Stomach (tissue), 9 donors: Measurements from ENCODE around the gene GTF2H1. TPM values are rescaled to one million over a fixed set of nuclear protein-coding genes. Genes with fewer than 3 reads are reported as not detected.

ENCODE experiments used
- DNase-seq, 2 donors: peaks; one replicate each; pipeline versions ENCODE4 v3.0.0 to v3.0.0-alpha.2; 2013 to 2019
- H3K27ac ChIP-seq, 5 donors: fragments of 200-600 bp in 4 of 5; sonication (generic) in 4 of 5; one replicate each; pipeline ENCODE4 v1.5.1; 2013 to 2019; ENCODE audit warnings: mild to moderate bottlenecking in 1 of 5, moderate library complexity in 1 of 5
- H3K27me3 ChIP-seq, 3 donors: fragments of 200-600 bp; sonication (generic); one replicate each; pipeline ENCODE4 v1.5.1; 2017 to 2019; ENCODE audit warnings: mixed run types in 1 of 3
- H3K36me3 ChIP-seq, 4 donors: fragments of 200-600 bp; sonication (generic); 1 replicate in 3 of 4; 2 replicates in 1 of 4; pipeline ENCODE4 v1.5.1; 2016 to 2019
- H3K4me1 ChIP-seq, 4 donors: fragments of 200-600 bp; sonication (generic); one replicate each; pipeline ENCODE4 v1.5.1; 2016 to 2019
- H3K4me3 ChIP-seq, 4 donors: fragments of 200-600 bp; sonication (generic) in 3 of 4; one replicate each; pipeline ENCODE4 v1.5.1; 2016 to 2019; ENCODE audit warnings: mild to moderate bottlenecking in 1 of 4
- H3K9me3 ChIP-seq, 4 donors: fragments of 200-600 bp; sonication (generic); one replicate each; pipeline ENCODE4 v1.5.1; 2016 to 2019
- CTCF ChIP-seq, 7 experiments: fragments of 450-650 bp in 4 of 7; fragments of 200-600 bp in 3 of 7; sonication (generic) in 3 of 7; IDR thresholded peaks; one replicate each; pipeline ENCODE4 v1.5.1; 2016 to 2019; ENCODE audit warnings: antibody characterized with exemption in 7 of 7, control low read depth in 2 of 7, mild to moderate bottlenecking in 1 of 7
- EP300 ChIP-seq: sonication (generic); formaldehyde crosslinking; IDR thresholded peaks from one replicate; pipeline ENCODE4 v1.6.1; 2017; ENCODE audit warnings: antibody characterized with exemption
- POLR2A ChIP-seq, 4 donors: fragments of 450-650 bp; IDR thresholded peaks; one replicate each; pipeline ENCODE4 v1.6.1; 2016; ENCODE audit warnings: antibody characterized with exemption in 4 of 4, control low read depth in 2 of 4, mild to moderate bottlenecking in 1 of 4, moderate library complexity in 1 of 4
- POLR2AphosphoS5 ChIP-seq, 3 donors: sonication (generic); formaldehyde crosslinking; IDR thresholded peaks; one replicate each; pipeline ENCODE4 v1.6.1; 2016; ENCODE audit warnings: antibody characterized with exemption in 3 of 3
- WGBS, 5 donors: extraction: QIAGEN DNeasy Blood & Tissue Kit in 3 of 5; methylation state at CpG; one replicate each; pipeline versions ENCODE4 v1.1.5 to v1.1.7; 2013 to 2018; 5-methylcytosine and 5-hydroxymethylcytosine counted together
- intact Hi-C: fragments of 100-400 bp; cut with DNase I; formaldehyde crosslinking; loops from one replicate; pipeline ENCODE4 v1.15.1; 2023; ENCODE audit warnings: low total_unique reads
- polyA plus RNA-seq, 3 donors: library from polyadenylated mRNA; stranded (reverse); fragments of 200-250 nt; gene quantifications; one replicate each; pipeline ENCODE4 v1.2.3, GENCODE V29; 2013
- total RNA-seq, 5 donors: library from RNA; depleted of rRNA; stranded (reverse); fragments of >200 nt; gene quantifications; one replicate each; pipeline versions ENCODE4 v1.1.0 to v1.2.3, GENCODE V29; 2014 to 2016
- donor health status: healthy with polysubstance abuse.
- donor health status: Bipolar disorder and iron deficiency.
- donor health status: healthy.

Gene GTF2H1
- total and polyA plus RNA-seq, 8 donors, result 7.8 to 76.4 (median 34.6) TPM

- Histone ChIP-seq H3K9me3 (no peaks in the 10 kb centered on the region), H3K27ac (no peak overlapping the region), H3K36me3 (peaks cover 45 to 100% (median 97%) of the 10 kb centered on the region in 4 donors), H3K4me3 (no peak overlapping the region), H3K27me3 (no peaks in the 10 kb centered on the region), H3K4me1 (no peaks in the 10 kb centered on the region)
- WGBS, 5 donors, result 88 to 91% (median 90%) methylated on average over 4 of the region's 4 CpGs
- no peak for DNase-seq
- TF ChIP-seq EP300 (no peak), POLR2A (IDR thresholded peaks at IDR 0.05) (no peak), POLR2AphosphoS5 (IDR thresholded peaks at IDR 0.05) (no peak), CTCF (IDR thresholded peaks at IDR 0.05) (no peak)
- intact Hi-C loops, result no loop called here
Observed at GRCh38 chr11:18358646-18359045, 36.3 kb downstream of the GTF2H1 start.

DNA sequence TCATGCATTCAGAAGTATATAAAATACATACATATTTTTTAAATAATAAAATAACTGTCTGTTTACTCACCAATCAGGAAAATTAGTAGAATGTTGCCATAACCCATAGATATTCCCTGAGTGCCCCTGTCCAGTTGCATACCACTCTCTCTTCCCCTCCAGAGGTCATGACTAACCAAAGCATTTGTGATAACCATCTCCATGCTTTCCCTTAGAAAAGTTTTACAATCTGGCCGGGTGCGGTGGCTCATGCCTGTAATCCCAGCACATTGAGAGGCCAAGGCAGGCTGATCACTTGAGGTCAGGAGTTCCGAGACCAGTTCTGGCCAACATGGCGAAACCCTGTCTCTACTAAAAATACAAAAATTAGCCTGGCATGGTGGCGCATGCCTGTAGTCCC is 38.8 kb downstream of the GTF2H1 start:
- WGBS, 5 donors, result 91 to 99% (median 95%) methylated on average over 5 of the region's 5 CpGs
- intact Hi-C loops, result no loop called here
- no peak overlapping the region for H3K4me3 ChIP-seq
- H3K27me3 ChIP-seq, result no peaks in the 10 kb centered on the region
- no peaks in the 10 kb centered on the region for H3K4me1 ChIP-seq
- no peaks in the 10 kb centered on the region for H3K9me3 ChIP-seq
- peaks cover 58 to 100% (median 100%) of the 10 kb centered on the region in 4 donors for H3K36me3 ChIP-seq
- H3K27ac ChIP-seq, result no peak overlapping the region
- DNase-seq, result no peak
- TF ChIP-seq CTCF (IDR thresholded peaks at IDR 0.05), result no peak
- TF ChIP-seq POLR2A (IDR thresholded peaks at IDR 0.05), result no peak
- no peak for TF ChIP-seq EP300
- no peak for TF ChIP-seq POLR2AphosphoS5 (IDR thresholded peaks at IDR 0.05)

GRCh38 chr11:18364495-18365073 is 42.2 kb downstream of the GTF2H1 start:
- no peak overlapping the region for H3K4me3 ChIP-seq
- no peak for DNase-seq
- intact Hi-C loops, result no loop called here
- no peak overlapping the region for H3K27ac ChIP-seq
- H3K9me3 ChIP-seq, result no peaks in the 10 kb centered on the region
- no peaks in the 10 kb centered on the region for H3K27me3 ChIP-seq
- TF ChIP-seq POLR2AphosphoS5 (IDR thresholded peaks at IDR 0.05) (no peak), POLR2A (IDR thresholded peaks at IDR 0.05) (no peak), EP300 (no peak), CTCF (IDR thresholded peaks at IDR 0.05) (no peak)
- WGBS, 5 donors, result 88 to 95% (median 91%) methylated on average over 4 of the region's 4 CpGs
- H3K36me3 ChIP-seq, result peaks cover 45 to 89% (median 84%) of the 10 kb centered on the region in 4 donors
- no peaks in the 10 kb centered on the region for H3K4me1 ChIP-seq

GRCh38 chr11:18365741-18366140 is 43.4 kb downstream of the GTF2H1 start:
- peaks cover 40 to 77% (median 73%) of the 10 kb centered on the region in 4 donors for H3K36me3 ChIP-seq

More at GRCh38 chr11:18365741-18366140, 43.4 kb downstream of the GTF2H1 start:
- H3K9me3 ChIP-seq, result no peaks in the 10 kb centered on the region
- H3K4me1 ChIP-seq, result no peaks in the 10 kb centered on the region
- no peaks in the 10 kb centered on the region for H3K27me3 ChIP-seq
- no peak overlapping the region for H3K4me3 ChIP-seq
- DNase-seq, result no peak
- no peak overlapping the region for H3K27ac ChIP-seq
- 87 to 94% (median 89%) methylated on average over 4 of the region's 4 CpGs for WGBS, 5 donors
- TF ChIP-seq POLR2AphosphoS5 (IDR thresholded peaks at IDR 0.05), result no peak
- TF ChIP-seq POLR2A (IDR thresholded peaks at IDR 0.05), result no peak
- no peak for TF ChIP-seq EP300
- TF ChIP-seq CTCF (IDR thresholded peaks at IDR 0.05), result no peak
- intact Hi-C loops, result no loop called here
